T-helper 1 cell treated with Interleukin-12 subunit alpha and Interleukin-12 subunit beta and Interleukin-4 antibody, amounts not matched to agents 30 ng/mL and 1 ng/mL, for 36 hours (primary cell): ENCODE results near the gene HS3ST4. TPM values are rescaled to one million over a fixed set of nuclear protein-coding genes. Genes with fewer than 3 reads are reported as not detected.

ENCODE experiments used
- intact Hi-C: fragments of 100-400 bp; cut with micrococcal nuclease; formaldehyde crosslinking; loops from one replicate; pipeline ENCODE4 v1.15.1; 2024
- total RNA-seq: library from RNA; stranded (reverse); gene quantifications from 2 replicates; pipeline ENCODE4 v1.2.3, GENCODE V29; 2022

Gene HS3ST4
- total RNA-seq, 1 donor from 2014 or later: not detected

DNA sequence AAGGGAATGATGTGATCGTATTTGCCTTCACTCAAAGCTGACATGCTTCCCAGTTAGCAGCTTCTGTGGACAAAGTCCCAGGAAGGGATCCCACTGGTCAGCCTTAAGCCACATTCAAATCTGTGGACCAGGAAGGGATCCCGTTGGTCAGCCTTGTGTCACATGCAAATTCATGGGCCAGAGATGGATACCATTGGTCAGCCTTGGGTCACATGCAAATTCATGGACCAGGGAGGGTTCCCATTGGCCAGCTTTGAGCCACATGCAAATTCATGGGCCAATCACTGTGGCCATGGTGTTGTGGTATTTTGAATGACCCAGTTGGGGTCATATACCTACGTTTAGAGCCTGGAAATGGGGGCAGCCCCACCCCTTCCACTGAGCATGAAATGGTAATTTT lies 201.6 kb downstream of the HS3ST4 start:
- intact Hi-C loops: no loop called here

DNA sequence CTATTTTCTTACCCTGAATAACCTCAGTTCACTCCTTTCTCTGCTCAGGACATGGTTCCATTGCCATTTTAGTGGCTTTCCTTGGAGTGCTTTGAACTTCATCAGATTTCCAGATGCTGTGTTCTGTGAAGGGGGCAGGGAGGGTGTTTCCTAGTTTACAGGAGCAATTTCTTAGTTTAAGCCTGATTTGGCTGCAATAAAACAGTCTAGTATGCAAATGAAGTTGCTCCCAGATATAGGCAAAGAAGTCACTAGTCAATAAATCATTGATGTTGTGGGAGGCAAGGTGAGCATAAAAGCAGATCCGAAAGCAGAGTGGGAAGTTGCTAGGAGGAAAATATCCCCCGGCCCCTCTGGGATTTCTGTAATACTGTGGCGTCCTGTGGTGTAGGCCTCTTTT lies 202.3 kb downstream of the HS3ST4 start:
- intact Hi-C loops: no loop called here

DNA sequence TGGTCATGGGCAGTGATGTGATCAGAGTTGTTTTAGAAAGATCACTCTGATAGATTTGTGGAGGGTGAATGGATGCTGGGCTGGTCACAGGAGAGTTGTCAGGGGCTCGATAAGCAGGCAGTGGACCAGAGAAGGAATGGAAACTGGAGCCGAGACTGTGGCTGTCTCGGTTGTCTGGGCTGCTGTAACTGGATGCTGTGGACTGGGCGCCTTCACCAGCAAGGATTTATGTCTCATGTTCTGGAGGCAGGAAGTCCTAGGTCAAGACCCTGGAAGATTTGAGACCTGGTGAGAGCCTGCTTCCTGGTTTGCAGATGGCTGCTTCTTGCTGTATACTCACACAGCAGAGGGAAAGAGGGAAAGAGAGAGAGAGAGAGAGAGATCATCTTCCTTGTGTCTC lies 203.6 kb downstream of the HS3ST4 start:
- intact Hi-C loops: no loop called here

DNA sequence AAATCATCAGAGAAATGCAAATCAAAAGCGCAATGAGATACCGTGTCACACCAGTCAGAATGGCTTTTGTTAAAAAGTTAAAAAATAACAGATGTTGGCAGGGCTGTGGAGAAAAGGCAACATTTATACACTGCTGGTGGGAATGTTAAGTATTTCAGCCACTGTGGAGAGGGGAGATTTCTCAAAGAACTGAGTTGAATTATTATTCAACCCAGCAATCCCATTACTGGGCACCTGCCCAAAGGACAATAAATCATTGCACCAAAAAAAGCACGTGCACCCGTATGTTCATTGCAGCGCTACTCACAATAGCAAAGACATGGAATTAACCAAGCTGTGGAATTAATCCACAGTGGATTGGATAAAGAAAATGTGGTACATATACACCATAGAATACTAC lies 204.7 kb downstream of the HS3ST4 start:
- intact Hi-C loops: no loop called here

GRCh38 chr16:25897702-25898101 lies 205.9 kb downstream of the HS3ST4 start:
- intact Hi-C loops: no loop called here

GRCh38 chr16:25905810-25906209 lies 214.1 kb downstream of the HS3ST4 start:
- intact Hi-C loops: no loop called here

DNA sequence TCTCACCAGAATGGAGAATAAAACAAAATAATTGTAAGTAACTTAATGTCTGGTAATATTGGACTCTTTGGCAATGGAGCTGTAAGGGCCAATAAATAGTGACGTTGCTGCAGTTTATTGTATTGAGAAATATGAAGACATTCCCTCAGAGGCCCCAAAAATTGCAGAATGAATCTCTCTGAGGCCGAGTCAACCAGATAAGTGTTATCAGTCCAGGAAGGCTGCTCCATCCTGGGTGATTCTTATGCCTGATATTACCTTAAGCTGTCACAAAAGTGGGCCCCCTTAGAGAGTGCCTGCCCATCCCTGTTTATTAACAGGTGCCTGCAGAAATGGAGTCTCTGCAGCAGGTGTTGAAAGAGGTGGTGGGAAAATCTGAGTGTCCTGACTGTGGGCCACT lies 219.2 kb downstream of the HS3ST4 start:
- intact Hi-C loops: no loop called here

DNA sequence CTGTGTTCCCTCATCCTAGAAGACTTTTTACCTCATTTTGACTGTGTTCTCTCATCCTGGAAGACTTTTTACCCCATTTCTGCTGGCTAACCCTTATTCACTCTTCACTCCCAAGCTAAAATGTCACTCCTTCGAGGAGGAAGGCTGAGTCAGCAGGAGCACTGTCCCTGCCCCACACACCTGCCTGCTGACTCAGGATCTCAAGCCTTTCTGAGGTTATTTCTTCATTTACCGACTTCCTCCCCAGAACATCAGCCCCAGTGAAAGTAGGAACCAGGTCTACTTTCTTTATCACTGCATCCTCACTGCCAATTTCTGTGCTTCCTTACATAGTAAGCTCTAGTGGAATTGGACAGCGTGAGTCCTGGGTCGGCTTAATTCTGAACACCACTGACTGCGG lies 220.6 kb downstream of the HS3ST4 start:
- intact Hi-C loops: no loop called here

DNA sequence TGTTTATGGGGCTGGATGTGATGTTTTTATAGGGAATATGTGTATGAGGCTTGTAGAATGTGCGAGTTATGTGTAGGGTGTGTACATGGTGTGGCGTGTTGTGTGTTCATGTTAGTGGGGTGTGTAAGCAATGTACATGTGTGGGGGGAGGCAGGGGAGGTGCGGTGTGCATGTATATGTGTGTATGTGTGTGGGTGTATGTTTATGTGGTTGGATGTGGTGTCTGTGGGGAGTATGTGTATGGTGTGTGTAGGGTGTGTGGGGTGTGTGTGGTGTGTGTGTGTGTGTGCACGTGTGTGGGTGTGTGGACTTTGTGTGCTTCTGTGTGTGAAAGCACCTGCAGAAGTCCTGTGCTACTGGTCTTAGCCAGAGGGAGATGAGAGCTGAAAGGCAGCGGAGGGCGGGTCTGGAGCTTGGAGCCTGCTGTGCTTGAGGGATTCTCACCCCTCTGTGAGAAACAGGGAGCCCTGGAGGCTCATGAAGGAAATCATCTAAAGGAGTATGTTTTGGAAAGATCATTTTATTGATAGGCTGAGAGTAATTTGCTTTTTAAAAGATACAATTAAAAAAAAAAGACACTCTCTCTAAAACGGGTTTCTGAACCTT lies 222.7 kb downstream of the HS3ST4 start:
- intact Hi-C loops: no loop called here

- intact Hi-C loops: no loop called here
Observed at GRCh38 chr16:25916037-25916436, 224.3 kb downstream of the HS3ST4 start.

- intact Hi-C loops: no loop called here
Observed at GRCh38 chr16:25922438-25922837, 230.7 kb downstream of the HS3ST4 start.

DNA sequence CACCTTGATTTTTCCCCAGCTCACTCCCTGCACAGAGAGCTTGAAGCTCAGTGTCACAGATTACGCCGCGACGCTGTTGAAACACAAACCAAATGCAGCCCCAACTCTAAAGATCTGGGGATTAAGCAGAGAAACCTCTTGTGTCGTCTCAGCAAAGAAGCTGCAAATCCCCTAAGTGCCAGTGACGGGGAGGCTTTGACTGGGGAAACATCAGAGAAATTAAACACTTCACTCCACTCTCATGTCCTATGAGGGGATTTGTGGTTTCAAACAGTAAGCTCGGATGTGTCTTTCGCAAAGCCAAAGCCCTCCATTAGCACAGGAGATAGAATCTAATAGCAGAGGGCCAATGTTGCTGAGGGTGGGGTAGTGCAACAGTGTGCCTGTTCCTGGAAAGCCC lies 233.7 kb downstream of the HS3ST4 start:
- intact Hi-C loops: no loop called here

DNA sequence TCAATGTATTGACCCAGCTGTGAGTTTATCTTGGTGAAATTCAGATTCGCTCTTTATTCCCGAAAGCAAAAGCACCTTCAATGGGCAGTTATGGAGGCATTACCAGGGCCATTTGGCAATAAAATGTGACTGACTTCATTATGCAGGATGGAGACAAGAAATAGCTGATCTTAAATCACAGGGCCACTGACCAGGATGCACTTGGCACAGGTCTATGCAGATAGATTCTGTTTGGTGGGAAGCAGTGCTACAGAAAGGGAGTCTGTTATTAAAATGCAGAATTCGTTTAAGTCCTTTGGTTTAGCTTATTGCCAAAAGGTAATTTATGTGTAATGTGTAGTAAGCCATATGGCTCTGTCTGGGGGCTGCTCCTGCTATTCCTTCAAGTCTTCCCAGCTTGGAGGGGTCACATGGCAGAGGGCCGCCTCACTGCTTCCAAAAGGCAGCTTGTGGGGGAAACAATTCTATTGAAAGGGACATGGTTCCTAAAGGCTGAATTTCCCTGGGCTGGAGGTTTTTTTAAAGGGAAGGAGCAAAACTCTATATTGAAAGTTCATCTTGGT lies 239.8 kb downstream of the HS3ST4 start:
- intact Hi-C loops: no loop called here

DNA sequence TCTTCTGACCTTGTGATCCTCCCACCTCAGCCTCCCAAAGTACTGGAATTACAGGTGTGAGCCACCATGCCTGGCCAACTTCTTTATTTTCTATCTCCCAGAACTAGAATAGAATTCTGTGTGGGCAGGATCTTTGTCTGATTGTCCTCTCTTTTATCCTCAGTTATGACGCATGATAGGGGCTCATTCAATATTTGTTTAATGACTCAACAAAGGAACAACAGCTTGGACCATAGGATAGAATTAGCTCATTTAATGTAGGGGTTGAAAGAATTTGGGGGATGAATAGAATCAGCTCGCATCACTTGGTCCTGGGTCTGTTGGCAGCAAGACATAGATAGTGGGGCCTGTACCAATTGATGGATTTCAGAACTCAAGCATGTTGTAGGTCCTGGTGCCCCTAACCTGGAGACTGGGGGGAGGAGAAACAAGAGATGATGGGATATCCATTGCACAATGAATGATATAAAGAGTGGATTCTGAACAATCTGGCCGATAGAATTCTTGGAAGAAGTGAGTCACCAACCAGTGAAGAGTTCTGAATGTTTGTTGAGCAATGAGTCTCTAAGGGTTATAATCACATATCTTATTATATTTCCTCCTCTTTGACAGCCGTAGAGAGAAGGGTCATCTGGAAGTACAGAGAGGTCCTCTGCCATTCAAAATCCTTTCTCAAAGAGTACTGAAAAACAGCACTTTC lies 250.2 kb downstream of the HS3ST4 start:
- intact Hi-C loops: no loop called here

DNA sequence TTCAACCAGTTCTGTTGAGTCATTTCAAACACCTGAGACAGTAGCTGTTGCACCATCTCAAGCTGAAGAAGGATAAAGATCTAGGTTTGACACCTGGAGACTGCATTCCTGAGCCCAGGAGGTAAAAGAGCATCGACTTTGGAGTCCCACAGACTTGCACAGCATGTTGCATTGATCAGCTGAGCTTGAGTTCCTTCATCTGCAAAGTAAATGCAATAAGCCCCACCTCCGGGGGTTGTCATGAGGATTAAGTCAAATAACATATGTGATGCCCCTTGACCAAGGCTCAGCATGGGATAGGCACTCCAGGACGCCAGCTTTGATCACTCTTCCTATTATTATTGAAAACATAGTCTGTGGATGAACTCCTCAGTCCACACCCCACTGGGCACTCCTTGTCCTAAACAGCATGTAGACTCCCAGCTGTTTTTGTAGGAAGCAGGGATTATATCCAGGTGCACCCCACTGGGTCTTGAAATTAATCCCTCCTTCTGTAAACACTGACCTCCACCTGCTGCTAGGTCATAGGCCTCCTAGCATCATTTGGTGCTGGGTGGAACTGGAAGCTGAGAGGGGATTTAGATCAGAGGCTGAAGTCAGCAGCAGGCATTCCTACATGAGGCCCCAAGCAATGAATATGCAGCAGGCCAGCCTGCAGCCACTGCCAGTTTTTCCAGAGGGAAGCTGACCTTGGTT lies 259.0 kb downstream of the HS3ST4 start:
- intact Hi-C loops: no loop called here

DNA sequence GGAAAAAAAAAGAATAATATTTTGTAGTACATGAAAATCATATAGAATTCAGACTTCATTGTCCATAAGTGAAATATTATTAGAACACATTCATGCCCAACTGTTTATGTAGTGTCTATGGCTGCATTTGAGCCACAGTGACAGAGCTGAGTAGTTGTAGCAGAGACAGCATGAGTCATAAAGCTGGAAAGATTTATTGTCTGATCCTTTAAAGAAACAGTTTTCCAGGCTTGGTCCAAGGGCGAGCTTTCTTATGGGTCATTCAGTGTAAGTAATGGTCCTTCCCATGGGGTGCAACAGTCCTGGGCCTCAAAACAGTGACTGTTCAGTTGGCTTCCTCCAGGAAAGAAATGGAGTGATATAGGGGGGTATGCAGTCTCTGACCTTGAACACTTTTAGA lies 260.2 kb downstream of the HS3ST4 start:
- intact Hi-C loops: no loop called here

- intact Hi-C loops: no loop called here
Observed at GRCh38 chr16:25952983-25953382, 261.2 kb downstream of the HS3ST4 start.

DNA sequence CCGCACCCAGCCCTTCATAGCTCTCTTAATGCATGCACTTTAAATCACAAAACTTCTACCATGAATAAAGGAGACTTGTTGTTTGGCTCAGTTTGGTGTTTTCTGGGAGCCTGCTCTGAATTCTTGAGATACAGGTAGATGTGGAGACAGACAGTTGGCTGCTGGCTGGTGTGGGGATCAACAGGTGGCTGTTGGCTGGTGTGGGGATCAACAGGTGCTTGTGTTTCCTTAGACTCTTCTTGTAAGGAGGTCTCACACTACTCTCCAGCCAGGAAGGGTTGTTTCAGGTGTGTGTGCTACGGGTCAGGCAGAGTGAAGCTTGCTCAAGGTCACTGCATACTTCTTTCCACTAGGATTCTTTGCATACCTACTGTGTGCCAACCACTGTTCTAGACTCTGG lies 265.9 kb downstream of the HS3ST4 start:
- intact Hi-C loops: no loop called here

DNA sequence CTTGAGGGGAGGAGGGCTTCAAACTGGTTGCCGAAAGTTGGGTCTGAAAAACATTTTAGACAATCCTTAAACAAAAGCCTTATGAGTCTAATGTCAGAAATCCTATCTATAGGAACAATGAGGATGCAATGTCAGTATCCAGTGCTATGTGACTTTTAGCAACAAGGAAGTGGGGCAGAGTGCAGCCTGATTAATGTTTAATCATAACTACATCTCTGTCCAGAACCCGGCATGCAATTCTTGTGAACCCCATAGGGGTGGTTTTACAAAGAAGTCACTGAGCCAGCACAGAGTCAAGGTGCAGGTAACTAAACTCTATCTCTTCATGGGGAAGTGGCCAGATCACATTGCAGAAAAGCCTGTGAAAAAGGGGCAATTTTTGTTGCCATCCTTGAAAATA lies 267.5 kb downstream of the HS3ST4 start:
- intact Hi-C loops: no loop called here

GRCh38 chr16:25966172-25967097 lies 274.7 kb downstream of the HS3ST4 start:
- intact Hi-C loops: loop anchor here (1.0 to 10.0 kb wide), 3 partner anchors 632 to 798 kb away; no protein-coding TSS in a partner anchor

DNA sequence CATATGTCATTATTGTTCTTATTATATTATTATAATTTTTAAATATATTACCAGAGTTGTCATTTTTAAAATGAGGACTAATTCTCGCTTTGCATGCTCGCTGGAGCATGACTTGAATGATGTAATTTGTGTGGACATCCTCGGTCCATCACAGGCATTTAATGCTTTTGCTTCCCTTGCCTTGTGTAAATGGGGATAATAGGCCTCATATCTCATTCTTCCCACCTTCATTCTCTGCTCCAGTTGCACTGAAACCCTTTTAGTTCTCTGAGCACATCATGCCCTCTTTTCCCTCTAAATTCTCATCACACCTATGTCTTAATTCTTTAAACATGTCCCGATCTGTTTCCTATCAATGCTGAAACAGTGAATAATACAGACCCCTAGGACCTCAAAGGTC lies 285.4 kb downstream of the HS3ST4 start:
- intact Hi-C loops: no loop called here
